Gastrocnemius medialis (tissue), 4 donors: ENCODE data around the gene TFDP1.

Experiments used
- POLR2A ChIP-seq, 2 donors: fragments of 450-650 bp; IDR thresholded peaks; one replicate each; pipeline ENCODE4 v1.6.1; 2017; ENCODE audit warnings: antibody characterized with exemption in 2 of 2, mild to moderate bottlenecking in 2 of 2, moderate library complexity in 2 of 2
- TF ChIP-seq, protein P1 (sequence below), 5 experiments: fragments of 450-650 bp in 3 of 5; fragments of 200-600 bp in 2 of 5; sonication (generic) in 2 of 5; IDR thresholded peaks in 4 of 5; conservative IDR thresholded peaks in 1 of 5; 1 replicate in 4 of 5; 2 replicates in 1 of 5; pipeline ENCODE4 v1.5.1; 2016 to 2019; ENCODE audit warnings: antibody characterized with exemption in 5 of 5, mild to moderate bottlenecking in 3 of 5, moderate library complexity in 3 of 5

DNA sequence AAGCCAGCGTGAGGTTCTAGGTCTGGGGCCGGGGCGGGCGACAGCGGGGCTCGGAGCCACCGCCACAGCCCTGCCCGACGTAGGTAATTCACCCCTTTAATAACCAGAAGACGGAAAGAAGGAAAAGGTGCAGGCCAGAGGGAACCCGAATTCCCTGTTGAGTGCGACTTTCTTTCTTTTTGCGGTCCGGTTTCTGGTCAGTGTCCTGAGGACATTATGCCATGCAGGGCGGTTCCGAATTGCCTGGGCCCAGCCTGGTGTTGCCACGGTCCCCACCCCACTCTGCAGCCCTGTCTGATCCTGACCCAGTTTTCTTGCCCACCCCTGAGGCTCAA, 18.4 kb upstream of the TFDP1 start:
- TF ChIP-seq, protein P1, sequence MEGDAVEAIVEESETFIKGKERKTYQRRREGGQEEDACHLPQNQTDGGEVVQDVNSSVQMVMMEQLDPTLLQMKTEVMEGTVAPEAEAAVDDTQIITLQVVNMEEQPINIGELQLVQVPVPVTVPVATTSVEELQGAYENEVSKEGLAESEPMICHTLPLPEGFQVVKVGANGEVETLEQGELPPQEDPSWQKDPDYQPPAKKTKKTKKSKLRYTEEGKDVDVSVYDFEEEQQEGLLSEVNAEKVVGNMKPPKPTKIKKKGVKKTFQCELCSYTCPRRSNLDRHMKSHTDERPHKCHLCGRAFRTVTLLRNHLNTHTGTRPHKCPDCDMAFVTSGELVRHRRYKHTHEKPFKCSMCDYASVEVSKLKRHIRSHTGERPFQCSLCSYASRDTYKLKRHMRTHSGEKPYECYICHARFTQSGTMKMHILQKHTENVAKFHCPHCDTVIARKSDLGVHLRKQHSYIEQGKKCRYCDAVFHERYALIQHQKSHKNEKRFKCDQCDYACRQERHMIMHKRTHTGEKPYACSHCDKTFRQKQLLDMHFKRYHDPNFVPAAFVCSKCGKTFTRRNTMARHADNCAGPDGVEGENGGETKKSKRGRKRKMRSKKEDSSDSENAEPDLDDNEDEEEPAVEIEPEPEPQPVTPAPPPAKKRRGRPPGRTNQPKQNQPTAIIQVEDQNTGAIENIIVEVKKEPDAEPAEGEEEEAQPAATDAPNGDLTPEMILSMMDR (IDR thresholded peaks at IDR 0.05 in 4 of 5, conservative IDR thresholded peaks at IDR 0.05 in 1 of 5) = no peak
- TF ChIP-seq POLR2A (IDR thresholded peaks at IDR 0.05) = no peak
